Common myeloid progenitor, CD34-positive (primary cell): Measurements from ENCODE around the gene GZMM.

Source experiments
- CTCF ChIA-PET: fragments of 350-600 bp; sonication (Branson Sonifier 250); formaldehyde crosslinking; loops from one replicate; lab custom pipeline; 2021; ENCODE audit warnings: antibody characterized with exemption; lab: Charles Lee
- POLR2A ChIA-PET: fragments of 350-600 bp; sonication (Branson Sonifier 250); formaldehyde crosslinking; loops from one replicate; lab custom pipeline; 2021; ENCODE audit warnings: antibody characterized with exemption; lab: Charles Lee
- DNase-seq, 3 donors: peaks; one replicate each; pipeline versions ENCODE4 v3.0.0 to v3.0.0-alpha.2; 2013
- H3K27ac ChIP-seq, 2 experiments: 1 replicate in 1 of 2; 2 replicates in 1 of 2; pipeline ENCODE4 v1.7.0; 2013; ENCODE audit warnings: inconsistent platforms in 2 of 2, low read length in 2 of 2, mild to moderate bottlenecking in 2 of 2, low read depth in 1 of 2, moderate library complexity in 1 of 2; ENCODE audit not compliant: severe bottlenecking in 2 of 2, insufficient read depth in 1 of 2, poor library complexity in 1 of 2
- H3K27me3 ChIP-seq, 5 experiments: replicated peaks in 2 of 5; 1 replicate in 3 of 5; 2 replicates in 2 of 5; pipeline versions ENCODE4 v1.6.1 to v1.7.0; 2013; ENCODE audit warnings: low read length in 4 of 5, mild to moderate bottlenecking in 2 of 5, moderate library complexity in 2 of 5, inconsistent platforms in 1 of 5; ENCODE audit not compliant: insufficient read depth in 5 of 5, control insufficient read depth in 4 of 5
- H3K36me3 ChIP-seq, 4 experiments: 1 replicate in 2 of 4; 2 replicates in 2 of 4; pipeline versions ENCODE4 v1.6.1 to v1.7.0; 2013; ENCODE audit warnings: low read length in 3 of 4, control low read depth in 1 of 4, mild to moderate bottlenecking in 1 of 4; ENCODE audit not compliant: control insufficient read depth in 4 of 4, insufficient read depth in 4 of 4
- H3K4me1 ChIP-seq, 4 experiments: 1 replicate in 3 of 4; 2 replicates in 1 of 4; pipeline versions ENCODE4 v1.6.1 to v1.7.1; 2013; ENCODE audit warnings: low read length in 3 of 4, mild to moderate bottlenecking in 3 of 4, control low read depth in 1 of 4, inconsistent platforms in 1 of 4, moderate library complexity in 1 of 4; ENCODE audit not compliant: control insufficient read depth in 4 of 4, insufficient read depth in 4 of 4; ENCODE audit errors: control extremely low read depth in 1 of 4
- H3K4me3 ChIP-seq, 7 experiments: 1 replicate in 4 of 7; 2 replicates in 3 of 7; pipeline versions ENCODE4 v1.5.1 to v1.7.0; 2013; ENCODE audit warnings: mild to moderate bottlenecking in 7 of 7, low read length in 6 of 7, moderate library complexity in 6 of 7, inconsistent platforms in 2 of 7, low read depth in 2 of 7, control low read depth in 1 of 7; ENCODE audit not compliant: insufficient read depth in 4 of 7, control insufficient read depth in 1 of 7; ENCODE audit errors: extremely low read depth in 1 of 7
- H3K9me3 ChIP-seq, 5 experiments: 1 replicate in 4 of 5; 2 replicates in 1 of 5; pipeline versions ENCODE4 v1.6.1 to v1.7.1; 2013; ENCODE audit warnings: low read length in 4 of 5, mild to moderate bottlenecking in 2 of 5, inconsistent platforms in 1 of 5, low read depth in 1 of 5, moderate library complexity in 1 of 5; ENCODE audit not compliant: control insufficient read depth in 4 of 5, insufficient read depth in 2 of 5; ENCODE audit errors: control extremely low read depth in 1 of 5
- WGBS: methylation state at CpG from one replicate; pipeline ENCODE4 v1.1.5; 2013; ENCODE audit not compliant: insufficient coverage; 5-methylcytosine and 5-hydroxymethylcytosine counted together

GZMM gene

GRCh38 chr19:556611-557382 is 12.9 kb downstream of the GZMM start:
- H3K9me3 ChIP-seq: no peaks in the 10 kb centered on the region
- POLR2A ChIA-PET: interaction anchor here (0.6 to 1.2 kb wide), 2 partner anchors 18 to 24 kb away, joined by 3 read pairs; no protein-coding TSS in a partner anchor
- peaks cover 0 to 6% (median 0%) of the 10 kb centered on the region in 4 experiments for H3K4me1 ChIP-seq
- CTCF ChIA-PET: interaction anchor here (1.1 kb wide), 1 partner anchor 9 kb away, joined by 3 read pairs; no protein-coding TSS in a partner anchor
- no peak overlapping the region for H3K4me3 ChIP-seq
- H3K27ac ChIP-seq: peak overlapping the region in 1 of 2 experiments; percentile 49
- whole genome bisulfite sequencing: 93% methylated on average over 31 of the region's 31 CpGs
- H3K36me3 ChIP-seq: no peaks in the 10 kb centered on the region
- DNase-seq: no peak
- H3K27me3 ChIP-seq: no peaks in the 10 kb centered on the region

- CTCF ChIA-PET: no interaction called here
- no peaks in the 10 kb centered on the region for H3K9me3 ChIP-seq
- no peak overlapping the region for H3K27ac ChIP-seq
- no peaks in the 10 kb centered on the region for H3K27me3 ChIP-seq
- 91% methylated on average over 15 of the region's 21 CpGs for WGBS
- no peak for DNase-seq
- H3K4me1 ChIP-seq: peaks cover 0 to 6% (median 0%) of the 10 kb centered on the region in 4 experiments
- H3K4me3 ChIP-seq: no peak overlapping the region
- H3K36me3 ChIP-seq: peaks cover 0 to 3% (median 0%) of the 10 kb centered on the region in 4 experiments
- POLR2A ChIA-PET: no interaction called here
Observed at GRCh38 chr19:558770-559439, 15.1 kb downstream of the GZMM start.

- Histone ChIP-seq H3K36me3 (peaks cover 0 to 3% (median 0%) of the 10 kb centered on the region in 4 experiments), H3K27me3 (no peaks in the 10 kb centered on the region), H3K4me3 (no peak overlapping the region), H3K4me1 (peaks cover 0 to 6% (median 0%) of the 10 kb centered on the region in 4 experiments), H3K9me3 (no peaks in the 10 kb centered on the region), H3K27ac (no peak overlapping the region)
- ChIA-PET CTCF (no interaction called here), POLR2A (no interaction called here)
- DNase-seq: no peak
- WGBS: 70% methylated on average over 7 of the region's 12 CpGs
Observed at GRCh38 chr19:560121-560520, 16.3 kb downstream of the GZMM start.

GRCh38 chr19:566403-566802 is 22.6 kb downstream of the GZMM start:
- peaks cover 0 to 3% (median 0%) of the 10 kb centered on the region in 4 experiments for H3K36me3 ChIP-seq
- WGBS: 100% methylated on average over 3 of the region's 19 CpGs
- H3K27ac ChIP-seq: peak overlapping the region in 1 of 2 experiments; percentile 54
- H3K27me3 ChIP-seq: no peaks in the 10 kb centered on the region
- ChIA-PET CTCF (no interaction called here), POLR2A (no interaction called here)
- H3K4me3 ChIP-seq: peak overlapping the region in 1 of 7 experiments; percentile 17
- peaks cover 0 to 9% (median 8%) of the 10 kb centered on the region in 4 experiments for H3K4me1 ChIP-seq
- no peaks in the 10 kb centered on the region for H3K9me3 ChIP-seq
- peak in 1 of 3 donors; percentile 36 for DNase-seq

GRCh38 chr19:566844-567243 is 23.0 kb downstream of the GZMM start:
- Histone ChIP-seq H3K4me1 (peaks cover 0 to 13% (median 10%) of the 10 kb centered on the region in 4 experiments), H3K9me3 (no peaks in the 10 kb centered on the region), H3K27ac (peak overlapping the region in 1 of 2 experiments; percentile 54), H3K36me3 (peaks cover 0 to 3% (median 0%) of the 10 kb centered on the region in 4 experiments), H3K4me3 (peak overlapping the region in 1 of 7 experiments; percentile 17), H3K27me3 (no peaks in the 10 kb centered on the region)
- 80% methylated on average over 2 of the region's 16 CpGs for WGBS
- CTCF ChIA-PET: no interaction called here
- no peak for DNase-seq
- POLR2A ChIA-PET: no interaction called here

- no peaks in the 10 kb centered on the region for H3K36me3 ChIP-seq
- H3K9me3 ChIP-seq: no peaks in the 10 kb centered on the region
- H3K27me3 ChIP-seq: no peaks in the 10 kb centered on the region
- H3K4me1 ChIP-seq: peaks cover 0 to 15% (median 10%) of the 10 kb centered on the region in 4 experiments
- WGBS: 100% methylated on average over 4 of the region's 22 CpGs
- ChIA-PET CTCF (no interaction called here), POLR2A (no interaction called here)
- peak overlapping the region in 1 of 2 experiments; percentile 54 for H3K27ac ChIP-seq
- no peak overlapping the region for H3K4me3 ChIP-seq
- DNase-seq: no peak
Observed at GRCh38 chr19:567296-567900, 23.5 kb downstream of the GZMM start.
